Liver (tissue), 3 donors: ENCODE measurements around the gene NTM.

ENCODE experiments used
- ATF3 ChIP-seq: IDR thresholded peaks from 2 replicates; pipeline ENCODE4 v1.6.1; 2016; ENCODE audit warnings: antibody characterized with exemption
- CTCF ChIP-seq: fragments of 150-350 bp; IDR thresholded peaks from 2 replicates; pipeline ENCODE4 v1.5.1; 2017; ENCODE audit warnings: improper control_type of control experiment, low read depth, low read length; ENCODE audit not compliant: missing input control
- EGR1 ChIP-seq, 2 donors: IDR thresholded peaks; 2 replicates each; pipeline ENCODE4 v1.6.1; 2016 to 2018; ENCODE audit warnings: antibody characterized with exemption in 2 of 2, low read depth in 2 of 2
- FOXA1 ChIP-seq: IDR thresholded peaks from 2 replicates; pipeline ENCODE4 v1.6.1; 2016; ENCODE audit warnings: antibody characterized with exemption
- GABPA ChIP-seq, 2 donors: IDR thresholded peaks in 1 of 2; conservative IDR thresholded peaks in 1 of 2; 2 replicates each; pipeline ENCODE4 v1.6.1; 2016; ENCODE audit warnings: antibody characterized with exemption in 2 of 2, mild to moderate bottlenecking in 1 of 2, moderate library complexity in 1 of 2
- JUND ChIP-seq, 2 donors: IDR thresholded peaks; 2 replicates each; pipeline ENCODE4 v1.6.1; 2016; ENCODE audit warnings: antibody characterized with exemption in 2 of 2
- REST ChIP-seq: IDR thresholded peaks from 2 replicates; pipeline ENCODE4 v1.6.1; 2016; ENCODE audit warnings: antibody characterized with exemption, mild to moderate bottlenecking
- SP1 ChIP-seq: IDR thresholded peaks from 2 replicates; pipeline ENCODE4 v1.6.1; 2018; ENCODE audit warnings: antibody characterized with exemption, mild to moderate bottlenecking
- TF ChIP-seq, protein P1 (sequence below): IDR thresholded peaks from 2 replicates; pipeline ENCODE4 v1.6.1; 2016; ENCODE audit warnings: antibody characterized with exemption
- TF ChIP-seq, protein P2 (sequence below): IDR thresholded peaks from 2 replicates; pipeline ENCODE4 v1.6.1; 2016; ENCODE audit warnings: antibody characterized with exemption
- donor health status: healthy.
- donor health status: healthy.

DNA sequence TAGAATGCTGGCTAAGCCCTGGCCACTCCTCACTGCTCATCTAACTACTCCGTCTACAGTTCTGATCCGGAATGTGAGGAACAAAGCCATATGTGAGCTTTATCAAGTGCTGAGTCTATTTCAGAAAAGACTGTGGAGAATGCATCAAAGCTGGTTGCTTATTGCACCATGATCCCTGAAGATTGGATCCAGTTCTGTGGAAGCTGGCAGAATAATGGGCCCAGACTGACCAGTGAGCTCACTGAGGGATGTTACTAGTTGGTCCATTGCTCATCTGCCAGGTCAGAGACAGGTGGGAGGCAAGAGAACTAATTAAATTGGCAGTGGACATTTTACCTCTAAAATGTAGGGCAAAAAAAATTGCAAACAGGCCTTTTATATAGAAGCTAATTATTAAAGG is 681.3 kb downstream of the NTM start:
- TF ChIP-seq SP1 (no peak), CTCF (no peak), GABPA (IDR thresholded peaks at IDR 0.05 in 1 of 2, conservative IDR thresholded peaks at IDR 0.05 in 1 of 2) (no peak), EGR1 (IDR thresholded peaks at IDR 0.05; ENCODE audit: low read depth in 2 of 2) (no peak), REST (no peak), FOXA1 (no peak), ATF3 (no peak), JUND (IDR thresholded peaks at IDR 0.05) (no peak)
- TF ChIP-seq, protein P1, sequence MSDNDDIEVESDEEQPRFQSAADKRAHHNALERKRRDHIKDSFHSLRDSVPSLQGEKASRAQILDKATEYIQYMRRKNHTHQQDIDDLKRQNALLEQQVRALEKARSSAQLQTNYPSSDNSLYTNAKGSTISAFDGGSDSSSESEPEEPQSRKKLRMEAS = no peak
- TF ChIP-seq, protein P2, sequence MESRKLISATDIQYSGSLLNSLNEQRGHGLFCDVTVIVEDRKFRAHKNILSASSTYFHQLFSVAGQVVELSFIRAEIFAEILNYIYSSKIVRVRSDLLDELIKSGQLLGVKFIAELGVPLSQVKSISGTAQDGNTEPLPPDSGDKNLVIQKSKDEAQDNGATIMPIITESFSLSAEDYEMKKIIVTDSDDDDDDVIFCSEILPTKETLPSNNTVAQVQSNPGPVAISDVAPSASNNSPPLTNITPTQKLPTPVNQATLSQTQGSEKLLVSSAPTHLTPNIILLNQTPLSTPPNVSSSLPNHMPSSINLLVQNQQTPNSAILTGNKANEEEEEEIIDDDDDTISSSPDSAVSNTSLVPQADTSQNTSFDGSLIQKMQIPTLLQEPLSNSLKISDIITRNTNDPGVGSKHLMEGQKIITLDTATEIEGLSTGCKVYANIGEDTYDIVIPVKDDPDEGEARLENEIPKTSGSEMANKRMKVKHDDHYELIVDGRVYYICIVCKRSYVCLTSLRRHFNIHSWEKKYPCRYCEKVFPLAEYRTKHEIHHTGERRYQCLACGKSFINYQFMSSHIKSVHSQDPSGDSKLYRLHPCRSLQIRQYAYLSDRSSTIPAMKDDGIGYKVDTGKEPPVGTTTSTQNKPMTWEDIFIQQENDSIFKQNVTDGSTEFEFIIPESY = no peak
